WTC11 (cell line): ENCODE measurements around the gene OPN4. TPM values are rescaled to one million over a fixed set of nuclear protein-coding genes. Genes with fewer than 3 reads are reported as not detected.

ENCODE experiments used
- ATAC-seq: fragments of 200-7000 bp; cut with Tn5 transposase; 2 replicates; pipeline ENCODE4 v1.10.0; 2021; ENCODE audit warnings: mild to moderate bottlenecking, moderate library complexity
- CTCF ChIA-PET: fragments of 300-600 bp; sonication (Branson Sonifier 250); formaldehyde crosslinking; loops from one replicate; lab custom pipeline; 2021; ENCODE audit warnings: antibody characterized with exemption; lab: Charles Lee
- POLR2A ChIA-PET: fragments of 350-600 bp; sonication (Branson Sonifier 250); formaldehyde crosslinking; loops from one replicate; lab custom pipeline; 2021; ENCODE audit warnings: antibody characterized with exemption; lab: Charles Lee
- DNase-seq: peaks from one replicate; pipeline ENCODE4 v3.0.0; 2021; ENCODE audit warnings: low spot score
- H3K27ac Mint-ChIP-seq: 2 replicates; pipeline ENCODE4 v1.8.0; 2021; ENCODE audit warnings: mixed read lengths
- H3K27me3 Mint-ChIP-seq: 2 replicates; pipeline ENCODE4 v1.8.0; 2021; ENCODE audit warnings: low read depth, mild to moderate bottlenecking, moderate library complexity, mixed read lengths
- H3K36me3 Mint-ChIP-seq: 2 replicates; pipeline ENCODE4 v1.8.0; 2021; ENCODE audit warnings: mixed read lengths
- H3K4me1 Mint-ChIP-seq: 2 replicates; pipeline ENCODE4 v1.8.0; 2022; ENCODE audit warnings: mixed read lengths
- H3K4me3 Mint-ChIP-seq: 2 replicates; pipeline ENCODE4 v1.8.0; 2021; ENCODE audit warnings: mild to moderate bottlenecking, moderate library complexity, mixed read lengths
- H3K9me3 Mint-ChIP-seq: 2 replicates; pipeline ENCODE4 v1.8.0; 2021; ENCODE audit warnings: mixed read lengths
- E2F4 ChIP-seq: sonication (generic); formaldehyde crosslinking; IDR thresholded peaks from 2 replicates; pipeline ENCODE4 v1.8.1; 2022; ENCODE audit warnings: low read depth, mild to moderate bottlenecking, moderate library complexity, missing genetic modification reagents, borderline replicate concordance
- FOXK1 ChIP-seq: sonication (generic); formaldehyde crosslinking; IDR thresholded peaks from 2 replicates; pipeline ENCODE4 v1.8.0; 2022; ENCODE audit warnings: mild to moderate bottlenecking, moderate library complexity, missing genetic modification reagents
- IRF2 ChIP-seq: sonication (generic); formaldehyde crosslinking; IDR thresholded peaks from 2 replicates; pipeline ENCODE4 v1.8.0; 2022; ENCODE audit warnings: low read depth, missing genetic modification reagents, borderline replicate concordance
- NFATC4 ChIP-seq: fragments of 250-450 bp; sonication (Bioruptor Pico); IDR thresholded peaks from 2 replicates; pipeline ENCODE4 v1.9.0; 2021; ENCODE audit warnings: mild to moderate bottlenecking
- SMAD3 ChIP-seq: sonication (generic); formaldehyde crosslinking; IDR thresholded peaks from 2 replicates; pipeline ENCODE4 v1.8.0; 2022; ENCODE audit warnings: missing genetic modification reagents, mild to moderate bottlenecking, borderline replicate concordance
- SOX15 ChIP-seq: fragments of 250-450 bp; sonication (Bioruptor Pico); IDR thresholded peaks from 2 replicates; pipeline ENCODE4 v1.9.0; 2021; ENCODE audit warnings: mild to moderate bottlenecking
- TEAD4 ChIP-seq: sonication (generic); formaldehyde crosslinking; IDR thresholded peaks from 2 replicates; pipeline ENCODE4 v1.8.0; 2022; ENCODE audit warnings: mild to moderate bottlenecking, missing genetic modification reagents
- ZNF263 ChIP-seq: sonication (generic); formaldehyde crosslinking; IDR thresholded peaks from 2 replicates; pipeline ENCODE4 v1.8.1; 2022; ENCODE audit warnings: low read depth, mild to moderate bottlenecking, moderate library complexity, missing genetic modification reagents
- ZNF396 ChIP-seq: fragments of 250-450 bp; sonication (Bioruptor Pico); IDR thresholded peaks from 2 replicates; pipeline ENCODE4 v1.8.0; 2021; ENCODE audit warnings: mild to moderate bottlenecking, moderate library complexity, borderline replicate concordance
- ZSCAN18 ChIP-seq: fragments of 250-450 bp; sonication (Bioruptor Pico); IDR thresholded peaks from 2 replicates; pipeline ENCODE4 v2.1.2; 2022; ENCODE audit warnings: mild to moderate bottlenecking, moderate library complexity
- total RNA-seq: library from RNA; stranded (reverse); gene quantifications from 3 replicates; pipeline ENCODE4 v1.2.3, GENCODE V29; 2021
- TF ChIP-seq, protein P1 (sequence below): sonication (generic); formaldehyde crosslinking; IDR thresholded peaks from 2 replicates; pipeline ENCODE4 v1.8.0; 2023; ENCODE audit warnings: mild to moderate bottlenecking, missing genetic modification reagents
- TF ChIP-seq, protein P2 (sequence below): fragments of 250-450 bp; sonication (Bioruptor Pico); IDR thresholded peaks from 2 replicates; pipeline ENCODE4 v1.8.0; 2021; ENCODE audit warnings: mild to moderate bottlenecking

Gene OPN4
- total RNA-seq, 1 experiment from 2014 or later = not detected

DNA sequence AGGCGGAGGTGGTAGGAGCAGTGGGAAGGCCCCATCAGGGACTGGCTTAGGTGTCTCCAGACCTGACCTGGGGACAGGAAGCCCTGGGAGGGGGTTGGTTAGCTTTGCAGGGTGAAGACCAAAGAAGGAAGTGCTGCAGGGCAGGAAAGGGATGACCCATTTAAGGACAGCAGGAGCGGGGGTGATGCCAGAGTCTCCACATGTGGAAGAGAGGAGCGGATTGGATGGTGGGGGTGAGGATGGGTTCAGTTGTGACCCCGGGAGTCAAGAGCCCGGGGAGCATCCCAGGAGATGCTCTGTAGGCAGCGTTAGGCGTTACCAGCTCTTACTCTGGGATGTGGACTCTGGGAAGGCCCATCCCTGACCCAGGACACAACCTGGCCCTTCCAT, 10.9 kb downstream of the OPN4 start:
- Mint-ChIP-seq H3K9me3 (no peaks in the 10 kb centered on the region), H3K27ac (no peak overlapping the region), H3K27me3 (no peaks in the 10 kb centered on the region), H3K4me1 (peaks cover 18% of the 10 kb centered on the region), H3K36me3 (no peaks in the 10 kb centered on the region), H3K4me3 (no peak overlapping the region)
- no peak for ATAC-seq
- ChIA-PET POLR2A (no interaction called here), CTCF (interaction anchor here (1.2 kb wide), 1 partner anchor 80 kb away, joined by 3 read pairs; no protein-coding TSS in a partner anchor)
- no peak for DNase-seq
- TF ChIP-seq, protein P1, sequence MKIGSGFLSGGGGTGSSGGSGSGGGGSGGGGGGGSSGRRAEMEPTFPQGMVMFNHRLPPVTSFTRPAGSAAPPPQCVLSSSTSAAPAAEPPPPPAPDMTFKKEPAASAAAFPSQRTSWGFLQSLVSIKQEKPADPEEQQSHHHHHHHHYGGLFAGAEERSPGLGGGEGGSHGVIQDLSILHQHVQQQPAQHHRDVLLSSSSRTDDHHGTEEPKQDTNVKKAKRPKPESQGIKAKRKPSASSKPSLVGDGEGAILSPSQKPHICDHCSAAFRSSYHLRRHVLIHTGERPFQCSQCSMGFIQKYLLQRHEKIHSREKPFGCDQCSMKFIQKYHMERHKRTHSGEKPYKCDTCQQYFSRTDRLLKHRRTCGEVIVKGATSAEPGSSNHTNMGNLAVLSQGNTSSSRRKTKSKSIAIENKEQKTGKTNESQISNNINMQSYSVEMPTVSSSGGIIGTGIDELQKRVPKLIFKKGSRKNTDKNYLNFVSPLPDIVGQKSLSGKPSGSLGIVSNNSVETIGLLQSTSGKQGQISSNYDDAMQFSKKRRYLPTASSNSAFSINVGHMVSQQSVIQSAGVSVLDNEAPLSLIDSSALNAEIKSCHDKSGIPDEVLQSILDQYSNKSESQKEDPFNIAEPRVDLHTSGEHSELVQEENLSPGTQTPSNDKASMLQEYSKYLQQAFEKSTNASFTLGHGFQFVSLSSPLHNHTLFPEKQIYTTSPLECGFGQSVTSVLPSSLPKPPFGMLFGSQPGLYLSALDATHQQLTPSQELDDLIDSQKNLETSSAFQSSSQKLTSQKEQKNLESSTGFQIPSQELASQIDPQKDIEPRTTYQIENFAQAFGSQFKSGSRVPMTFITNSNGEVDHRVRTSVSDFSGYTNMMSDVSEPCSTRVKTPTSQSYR (CRISPR knock-in tag) = no peak

DNA sequence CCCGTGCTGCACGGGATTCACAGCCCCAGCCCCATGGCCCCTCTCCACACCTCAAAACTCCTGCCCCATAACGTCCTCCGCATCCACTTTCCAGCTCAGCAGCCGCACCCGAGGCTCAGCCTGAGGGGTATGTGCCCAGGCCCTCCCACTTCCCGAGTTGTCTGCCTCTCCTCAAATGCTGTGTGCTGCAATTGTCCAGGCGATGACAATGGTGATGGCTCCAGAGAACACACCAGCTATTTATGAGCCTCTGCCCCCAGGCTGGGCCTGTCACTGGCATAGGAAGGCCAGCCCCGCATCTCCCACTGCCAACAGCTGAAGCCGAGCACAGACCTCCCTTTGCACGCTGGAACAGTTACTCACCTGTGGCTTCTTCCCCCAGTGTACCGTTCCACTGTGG, 11.5 kb downstream of the OPN4 start:
- CTCF ChIA-PET = interaction anchor here (1.1 kb wide), 1 partner anchor 18 kb away, joined by 4 read pairs; no protein-coding TSS in a partner anchor
- no peaks in the 10 kb centered on the region for H3K36me3 Mint-ChIP-seq
- ATAC-seq (no peak), DNase-seq (no peak)
- H3K4me1 Mint-ChIP-seq = peaks cover 21% of the 10 kb centered on the region
- H3K4me3 Mint-ChIP-seq = no peak overlapping the region
- no peak overlapping the region for H3K27ac Mint-ChIP-seq
- TF ChIP-seq FOXK1 (CRISPR knock-in tag) (no peak), TEAD4 (CRISPR knock-in tag) (no peak), E2F4 (CRISPR knock-in tag) (no peak), ZNF396 (no peak), SOX15 (CRISPR knock-in tag) (no peak), NFATC4 (CRISPR knock-in tag) (no peak), ZNF263 (CRISPR knock-in tag) (no peak)
- TF ChIP-seq, protein P2, sequence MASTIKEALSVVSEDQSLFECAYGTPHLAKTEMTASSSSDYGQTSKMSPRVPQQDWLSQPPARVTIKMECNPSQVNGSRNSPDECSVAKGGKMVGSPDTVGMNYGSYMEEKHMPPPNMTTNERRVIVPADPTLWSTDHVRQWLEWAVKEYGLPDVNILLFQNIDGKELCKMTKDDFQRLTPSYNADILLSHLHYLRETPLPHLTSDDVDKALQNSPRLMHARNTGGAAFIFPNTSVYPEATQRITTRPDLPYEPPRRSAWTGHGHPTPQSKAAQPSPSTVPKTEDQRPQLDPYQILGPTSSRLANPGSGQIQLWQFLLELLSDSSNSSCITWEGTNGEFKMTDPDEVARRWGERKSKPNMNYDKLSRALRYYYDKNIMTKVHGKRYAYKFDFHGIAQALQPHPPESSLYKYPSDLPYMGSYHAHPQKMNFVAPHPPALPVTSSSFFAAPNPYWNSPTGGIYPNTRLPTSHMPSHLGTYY = no peak
- TF ChIP-seq, protein P1 (CRISPR knock-in tag) = no peak
- TF ChIP-seq, all 79 proteins: peak for 0
- Mint-ChIP-seq H3K9me3 (no peaks in the 10 kb centered on the region), H3K27me3 (no peaks in the 10 kb centered on the region)
- POLR2A ChIA-PET = no interaction called here

DNA sequence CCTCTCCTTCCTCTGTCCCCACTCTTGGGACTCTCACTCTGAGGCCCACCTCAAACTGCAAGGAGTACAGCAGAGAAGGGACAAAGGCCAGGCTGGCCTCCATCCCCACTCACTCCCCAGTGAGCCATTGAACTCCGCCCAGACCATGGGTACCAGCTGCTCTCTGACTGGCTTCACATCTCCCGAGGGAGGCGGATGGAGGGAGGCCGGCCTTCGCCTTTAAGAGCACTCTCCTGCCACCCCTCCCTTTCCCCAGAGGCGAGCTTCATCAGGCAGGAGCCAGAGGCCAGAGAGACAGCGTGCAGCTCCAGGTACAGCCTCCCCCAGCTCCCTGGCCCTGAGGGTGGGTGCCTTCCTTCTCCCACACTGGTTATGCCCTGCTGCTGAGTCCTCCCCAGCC, 12.2 kb downstream of the OPN4 start:
- no peak overlapping the region for H3K4me3 Mint-ChIP-seq
- ATAC-seq = no peak

More for the DNA sequence above, 12.2 kb downstream of the OPN4 start:
- ChIA-PET POLR2A (no interaction called here), CTCF (interaction anchor here (0.5 to 1.1 kb wide), 2 partner anchors 18 to 272 kb away, joined by 4 read pairs; no protein-coding TSS in a partner anchor)
- H3K4me1 Mint-ChIP-seq = peaks cover 28% of the 10 kb centered on the region
- H3K36me3 Mint-ChIP-seq = no peaks in the 10 kb centered on the region
- TF ChIP-seq ZSCAN18 (CRISPR knock-in tag) (no peak), SMAD3 (no peak), IRF2 (CRISPR knock-in tag) (no peak)
- no peaks in the 10 kb centered on the region for H3K27me3 Mint-ChIP-seq
- DNase-seq = no peak
- H3K27ac Mint-ChIP-seq = no peak overlapping the region
- no peaks in the 10 kb centered on the region for H3K9me3 Mint-ChIP-seq
